Mesenchymal stem cell (in vitro differentiated cells and primary cell): ENCODE data around the gene ACKR2.
"Not testable (repeated sequence)": the region's sequence is repeated elsewhere in the genome, so short reads cannot be mapped to it uniquely, and the experiment has no call there.

ENCODE experiments used
- DNase-seq: peaks from one replicate; pipeline ENCODE4 v3.0.0-alpha.2; 2013
- H2AFZ ChIP-seq: one replicate; pipeline ENCODE4 v1.6.1; 2013; ENCODE audit warnings: low read depth, mild to moderate bottlenecking, control low read depth, inconsistent platforms, low read length, moderate library complexity
- H2AK5ac ChIP-seq: 2 replicates; pipeline ENCODE4 v1.6.1; 2013; ENCODE audit warnings: low read length, moderate library complexity, mild to moderate bottlenecking, inconsistent platforms; ENCODE audit not compliant: severe bottlenecking
- H2BK120ac ChIP-seq: one replicate; pipeline ENCODE4 v1.6.1; 2013; ENCODE audit warnings: low read depth, mild to moderate bottlenecking, inconsistent platforms, low read length, moderate library complexity
- H2BK12ac ChIP-seq, 2 experiments: one replicate each; pipeline ENCODE4 v1.6.1; 2013; ENCODE audit warnings: inconsistent platforms in 2 of 2, low read length in 2 of 2, mild to moderate bottlenecking in 2 of 2, moderate library complexity in 2 of 2, control low read depth in 1 of 2
- H2BK15ac ChIP-seq: one replicate; pipeline ENCODE4 v1.6.1; 2013; ENCODE audit warnings: mild to moderate bottlenecking, low read depth, inconsistent platforms; ENCODE audit not compliant: poor library complexity, severe bottlenecking
- H2BK5ac ChIP-seq: 2 replicates; pipeline ENCODE4 v1.6.1; 2013; ENCODE audit warnings: low read depth, mild to moderate bottlenecking, low read length, control low read depth, inconsistent platforms; ENCODE audit not compliant: poor library complexity, severe bottlenecking
- H3K14ac ChIP-seq, 2 experiments: one replicate each; pipeline ENCODE4 v1.6.1; 2013; ENCODE audit warnings: inconsistent platforms in 2 of 2, low read length in 2 of 2, control low read depth in 1 of 2, mild to moderate bottlenecking in 1 of 2, moderate library complexity in 1 of 2
- H3K18ac ChIP-seq, 2 experiments: one replicate each; pipeline ENCODE4 v1.6.1; 2013; ENCODE audit warnings: inconsistent platforms in 2 of 2, low read length in 2 of 2, control low read depth in 1 of 2, low read depth in 1 of 2, mild to moderate bottlenecking in 1 of 2
- H3K23ac ChIP-seq, 2 experiments: one replicate each; pipeline ENCODE4 v1.6.1; 2013; ENCODE audit warnings: inconsistent platforms in 2 of 2, low read length in 2 of 2, mild to moderate bottlenecking in 2 of 2, moderate library complexity in 2 of 2, control low read depth in 1 of 2
- H3K27ac ChIP-seq: 2 replicates; pipeline ENCODE4 v1.5.1; 2013; ENCODE audit warnings: mild to moderate bottlenecking, moderate library complexity, low read length, control low read depth, inconsistent platforms; ENCODE audit not compliant: poor library complexity, severe bottlenecking
- H3K27me3 ChIP-seq, 2 experiments: 2 replicates each; pipeline versions ENCODE4 v1.6.1 to v1.7.0; 2013; ENCODE audit warnings: low read length in 2 of 2, mild to moderate bottlenecking in 2 of 2, moderate library complexity in 2 of 2, control low read depth in 1 of 2, inconsistent platforms in 1 of 2; ENCODE audit not compliant: control insufficient read depth in 1 of 2, insufficient read depth in 1 of 2
- H3K36me3 ChIP-seq, 2 experiments: 2 replicates each; pipeline versions ENCODE4 v1.6.1 to v1.7.0; 2013; ENCODE audit warnings: low read length in 2 of 2, control low read depth in 1 of 2, inconsistent platforms in 1 of 2, low read depth in 1 of 2, mild to moderate bottlenecking in 1 of 2; ENCODE audit not compliant: insufficient read depth in 2 of 2, control insufficient read depth in 1 of 2
- H3K4ac ChIP-seq, 2 experiments: one replicate each; pipeline ENCODE4 v1.6.1; 2013; ENCODE audit warnings: inconsistent platforms in 2 of 2, low read length in 2 of 2, mild to moderate bottlenecking in 2 of 2, moderate library complexity in 2 of 2, control low read depth in 1 of 2, low read depth in 1 of 2
- H3K4me1 ChIP-seq: 2 replicates; pipeline ENCODE4 v1.6.1; 2013; ENCODE audit warnings: low read depth, low read length, control low read depth; ENCODE audit not compliant: control insufficient read depth, insufficient read depth
- H3K4me2 ChIP-seq: 2 replicates; pipeline ENCODE4 v1.6.1; 2013; ENCODE audit warnings: low read length, mild to moderate bottlenecking, inconsistent platforms; ENCODE audit not compliant: poor library complexity, severe bottlenecking
- H3K4me3 ChIP-seq, 2 experiments: 2 replicates each; pipeline versions ENCODE4 v1.5.1 to v1.7.0; 2013; ENCODE audit warnings: low read length in 2 of 2, mild to moderate bottlenecking in 2 of 2, control low read depth in 1 of 2, low read depth in 1 of 2; ENCODE audit not compliant: insufficient read depth in 1 of 2
- H3K79me1 ChIP-seq: replicated peaks from 2 replicates; pipeline ENCODE4 v1.6.1; 2013; ENCODE audit warnings: mild to moderate bottlenecking, control low read depth, low read length, inconsistent platforms; ENCODE audit not compliant: poor library complexity, severe bottlenecking
- H3K9ac ChIP-seq: 2 replicates; pipeline ENCODE4 v1.7.0; 2013; ENCODE audit warnings: mild to moderate bottlenecking, low read length, moderate library complexity
- H3K9me3 ChIP-seq: 2 replicates; pipeline ENCODE4 v1.7.0; 2013; ENCODE audit warnings: mild to moderate bottlenecking, low read length; ENCODE audit not compliant: control insufficient read depth
- H4K8ac ChIP-seq: one replicate; pipeline ENCODE4 v1.6.1; 2013; ENCODE audit warnings: inconsistent platforms, mild to moderate bottlenecking, low read length, moderate library complexity
- H4K91ac ChIP-seq: one replicate; pipeline ENCODE4 v1.6.1; 2013; ENCODE audit warnings: mild to moderate bottlenecking, low read length, inconsistent platforms
- WGBS: methylation state at CpG from one replicate; pipeline ENCODE4 v1.1.7; 2013; ENCODE audit warnings: mixed read lengths; 5-methylcytosine and 5-hydroxymethylcytosine counted together

Gene ACKR2

DNA sequence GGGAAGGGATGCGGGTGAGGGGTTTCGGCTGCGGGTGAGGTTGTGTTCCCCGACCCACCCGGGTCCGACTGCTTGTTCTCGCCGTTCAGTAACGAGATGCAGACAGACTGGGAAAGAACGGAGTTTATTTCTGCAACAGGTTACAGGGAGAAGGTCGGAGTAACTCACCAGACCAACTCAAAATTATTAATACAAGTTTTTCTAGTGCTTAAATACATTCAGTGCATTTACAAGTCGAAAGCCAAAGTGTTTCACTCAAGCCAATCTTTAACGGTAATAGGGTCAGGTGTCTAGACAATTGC lies 4.5 kb upstream of the ACKR2 start:
- Histone ChIP-seq H3K9me3 (no peaks in the 10 kb centered on the region), H4K91ac (no peak overlapping the region), H2BK15ac (no peak overlapping the region), H2AK5ac (no peak overlapping the region), H2BK5ac (no peak overlapping the region), H3K4me2 (peak overlapping the region; percentile 99), H3K79me1 (peaks cover 5% of the 10 kb centered on the region), H3K4ac (peak overlapping the region; percentile 35 to 73), H3K27ac (no peak overlapping the region), H3K27me3 (peaks cover 0 to 12% of the 10 kb centered on the region in 2 experiments), H3K18ac (peak overlapping the region; percentile 45 to 91), H3K36me3 (peaks cover 0 to 11% of the 10 kb centered on the region in 2 experiments), H4K8ac (peak overlapping the region; percentile 71), H2AFZ (peak overlapping the region; percentile 93), H3K14ac (peak overlapping the region in 1 of 2 experiments; percentile 86), H2BK12ac (peak overlapping the region in 1 of 2 experiments; percentile 95), H3K9ac (peak overlapping the region; percentile 98), H3K23ac (peak overlapping the region in 1 of 2 experiments; percentile 78), H3K4me3 (peak overlapping the region; percentile 89 to 98), H3K4me1 (peaks cover 5% of the 10 kb centered on the region), H2BK120ac (peak overlapping the region; percentile 8)
- 7% methylated on average over 3 of the region's 13 CpGs for WGBS
- DNase-seq = no peak

DNA sequence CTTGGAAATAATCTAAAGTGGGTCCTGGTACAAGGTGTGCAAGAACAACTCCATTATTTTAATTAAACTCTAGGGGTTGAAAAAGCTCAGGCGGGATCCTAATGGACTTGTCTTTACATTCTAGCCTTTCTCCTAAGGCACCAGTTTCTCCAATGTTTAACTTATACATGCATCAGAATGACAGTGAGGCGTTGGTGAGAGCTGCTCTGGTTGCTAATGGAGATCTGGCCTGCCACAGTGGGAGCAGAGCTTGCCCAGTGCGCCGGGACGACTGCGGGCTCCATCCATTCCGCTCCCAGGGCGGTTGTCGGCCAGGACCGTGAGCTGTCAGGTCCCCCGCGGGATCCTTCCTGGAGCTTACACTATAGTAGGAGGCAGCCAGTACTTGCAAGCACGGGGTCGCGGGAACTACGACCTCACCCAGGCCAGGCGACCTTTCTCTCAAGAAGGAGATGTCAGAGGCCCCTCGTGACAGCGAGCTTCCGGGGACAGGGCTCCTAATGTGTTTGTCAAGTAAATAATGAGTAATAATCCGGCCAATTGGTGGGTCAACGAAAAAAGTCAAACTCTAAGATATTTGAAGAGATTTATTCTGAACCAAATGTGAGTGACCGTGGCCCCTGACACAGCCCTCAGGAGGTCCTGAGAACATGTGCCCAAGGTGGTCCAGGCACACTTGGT lies 4.0 kb upstream of the ACKR2 start:
- H3K18ac ChIP-seq = no peak overlapping the region
- H3K23ac ChIP-seq = peak overlapping the region in 1 of 2 experiments; percentile 9
- peak; percentile 34 for DNase-seq
- H3K4me3 ChIP-seq = peak overlapping the region; percentile 28 to 98
- peaks cover 0 to 11% of the 10 kb centered on the region in 2 experiments for H3K36me3 ChIP-seq
- H2AK5ac ChIP-seq = no peak overlapping the region
- no peak overlapping the region for H4K8ac ChIP-seq
- peaks cover 5% of the 10 kb centered on the region for H3K4me1 ChIP-seq
- no peak overlapping the region for H3K14ac ChIP-seq
- no peak overlapping the region for H4K91ac ChIP-seq
- no peak overlapping the region for H3K4ac ChIP-seq
- no peaks in the 10 kb centered on the region for H3K9me3 ChIP-seq
- H3K27me3 ChIP-seq = peaks cover 0 to 12% of the 10 kb centered on the region in 2 experiments
- peak overlapping the region; percentile 99 for H3K4me2 ChIP-seq
- 24% methylated on average over 23 of the region's 23 CpGs for WGBS
- no peak overlapping the region for H2BK5ac ChIP-seq
- H2BK15ac ChIP-seq = peak overlapping the region; percentile 57
- peaks cover 5% of the 10 kb centered on the region for H3K79me1 ChIP-seq
- peak overlapping the region; percentile 98 for H3K9ac ChIP-seq
- H2AFZ ChIP-seq = no peak overlapping the region
- H3K27ac ChIP-seq = no peak overlapping the region
- no peak overlapping the region for H2BK120ac ChIP-seq
- no peak overlapping the region for H2BK12ac ChIP-seq

DNA sequence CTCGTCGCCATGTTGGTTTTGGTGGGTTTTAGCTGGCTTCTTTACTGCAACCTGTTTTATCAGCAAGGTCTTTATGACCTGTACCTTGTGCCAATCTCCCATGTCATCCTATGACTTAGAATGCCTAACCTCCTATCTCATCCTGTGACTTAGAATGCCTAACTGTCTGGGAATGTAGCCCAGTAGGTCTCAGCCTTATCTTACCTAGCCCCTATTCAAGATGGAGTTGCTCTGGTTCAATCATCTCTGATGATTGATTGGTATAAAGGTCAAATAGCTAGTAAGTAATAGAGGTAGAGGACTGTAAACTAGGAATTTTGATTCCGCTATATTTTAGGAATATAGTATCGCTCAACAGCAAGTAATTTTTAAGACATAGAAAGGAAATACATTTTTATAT lies 1.3 kb upstream of the ACKR2 start:
- Histone ChIP-seq H3K27ac (no peak overlapping the region), H3K18ac (no peak overlapping the region), H3K9me3 (no peaks in the 10 kb centered on the region), H2AK5ac (no peak overlapping the region), H3K27me3 (peaks cover 0 to 12% of the 10 kb centered on the region in 2 experiments), H4K91ac (no peak overlapping the region), H2BK12ac (no peak overlapping the region), H3K4me2 (no peak overlapping the region), H3K4me3 (no peak overlapping the region), H2AFZ (no peak overlapping the region), H2BK5ac (no peak overlapping the region), H3K4ac (no peak overlapping the region), H2BK120ac (no peak overlapping the region), H4K8ac (no peak overlapping the region), H3K36me3 (no peaks in the 10 kb centered on the region), H3K9ac (no peak overlapping the region), H3K79me1 (no peaks in the 10 kb centered on the region), H2BK15ac (no peak overlapping the region), H3K4me1 (peaks cover 5% of the 10 kb centered on the region), H3K23ac (no peak overlapping the region), H3K14ac (no peak overlapping the region)
- 76% methylated on average over 2 of the region's 4 CpGs for WGBS
- no peak for DNase-seq

DNA sequence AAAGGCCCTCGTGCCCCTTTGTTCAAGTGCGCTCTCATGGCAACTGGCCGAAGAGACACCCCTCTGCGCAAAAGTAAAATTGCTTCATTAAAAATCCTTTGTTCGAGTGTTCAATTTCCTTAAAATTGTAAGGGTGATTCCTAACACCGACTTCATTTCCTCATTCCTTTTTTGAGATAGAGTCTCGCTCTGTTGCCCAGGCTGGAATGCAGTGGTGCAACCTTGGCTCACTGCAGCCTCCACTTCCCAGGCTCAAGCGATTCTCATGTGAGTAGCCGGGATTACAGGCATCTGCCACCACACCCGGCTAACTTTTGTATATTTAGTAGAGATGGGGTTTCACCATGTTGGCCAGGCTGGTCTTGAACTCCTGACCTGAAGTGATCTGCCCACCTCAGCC lies 1.5 kb downstream of the ACKR2 start:
- H3K14ac ChIP-seq, H3K23ac ChIP-seq, H2BK15ac ChIP-seq, H3K4me2 ChIP-seq, H4K8ac ChIP-seq, H3K9me3 ChIP-seq, H4K91ac ChIP-seq, H2BK120ac ChIP-seq, H2AFZ ChIP-seq, H3K4me1 ChIP-seq, H3K18ac ChIP-seq, H3K9ac ChIP-seq, H3K4ac ChIP-seq, H3K4me3 ChIP-seq, H3K36me3 ChIP-seq, DNase-seq, H2BK12ac ChIP-seq, H2AK5ac ChIP-seq, H3K79me1 ChIP-seq, H3K27ac ChIP-seq, H2BK5ac ChIP-seq: not testable (repeated sequence)
- peaks cover 0 to 14% of the 10 kb centered on the region in 2 experiments for H3K27me3 ChIP-seq
- WGBS = 95% methylated on average over 10 of the region's 10 CpGs
